Skeletal muscle tissue (tissue), 4 donors: ENCODE results near the gene CCR9. TPM values are rescaled to one million over a fixed set of nuclear protein-coding genes. Genes with fewer than 3 reads are reported as not detected.
A peak's percentile ranks its signal among the peaks of the same experiment; 100 is the strongest.
"Not testable (repeated sequence)": the region's sequence is repeated elsewhere in the genome, so short reads cannot be mapped to it uniquely, and the experiment has no call there.

Experiments used
- H3K27ac ChIP-seq: one replicate; pipeline ENCODE4 v1.7.0; 2013; ENCODE audit warnings: mild to moderate bottlenecking, low read depth, low read length, inconsistent platforms
- H3K27me3 ChIP-seq, 3 donors: one replicate each; pipeline ENCODE4 v1.7.0; 2013; ENCODE audit warnings: low read length in 3 of 3; ENCODE audit not compliant: control insufficient read depth in 3 of 3, insufficient read depth in 3 of 3
- H3K36me3 ChIP-seq, 3 donors: one replicate each; pipeline ENCODE4 v1.7.0; 2013; ENCODE audit warnings: low read length in 3 of 3; ENCODE audit not compliant: control insufficient read depth in 3 of 3, insufficient read depth in 3 of 3
- H3K4me1 ChIP-seq, 3 donors: one replicate each; pipeline ENCODE4 v1.7.0; 2013; ENCODE audit warnings: low read length in 3 of 3, mild to moderate bottlenecking in 3 of 3; ENCODE audit not compliant: control insufficient read depth in 3 of 3, insufficient read depth in 3 of 3
- H3K4me3 ChIP-seq, 3 donors: one replicate each; pipeline ENCODE4 v1.7.0; 2013; ENCODE audit warnings: low read length in 3 of 3
- H3K9ac ChIP-seq, 3 donors: one replicate each; pipeline ENCODE4 v1.7.0; 2013; ENCODE audit warnings: low read length in 3 of 3, mild to moderate bottlenecking in 3 of 3, moderate library complexity in 2 of 3, low read depth in 1 of 3
- H3K9me3 ChIP-seq, 3 donors: one replicate each; pipeline ENCODE4 v1.7.0; 2013; ENCODE audit warnings: low read length in 3 of 3; ENCODE audit not compliant: control insufficient read depth in 3 of 3
- total RNA-seq: library from RNA; depleted of rRNA; stranded (reverse); fragments of >200 nt; gene quantifications from one replicate; pipeline ENCODE4 v1.2.3, GENCODE V29; 2014
- donor health status: Osteomylitis.

CCR9 gene
- total RNA-seq, result 0.52 TPM

GRCh38 chr3:45885979-45886705 lies at the start of gene CCR9:
TSS of gene CCR9 (plus strand) at chr3:45886543. CDS start at chr3:45894934, 8,391 bp downstream.
- Histone ChIP-seq H3K27ac (no peak within 1 kb of the TSS), H3K4me3 (no peak within 1 kb of the TSS), H3K9me3 (no peaks in the 10 kb centered on the region), H3K36me3 (no peaks in the 10 kb centered on the region), H3K4me1 (no peaks in the 10 kb centered on the region), H3K9ac (no peak within 1 kb of the TSS), H3K27me3 (no peaks in the 10 kb centered on the region)

- H3K27me3 ChIP-seq, result no peaks in the 10 kb centered on the region
- peaks cover 7 to 18% (median 10%) of the 10 kb centered on the region in 3 donors for H3K36me3 ChIP-seq
- H3K27ac ChIP-seq, result no peak overlapping the region
- H3K9me3 ChIP-seq, result no peaks in the 10 kb centered on the region
- H3K9ac ChIP-seq, result no peak overlapping the region
- no peak overlapping the region for H3K4me3 ChIP-seq
- H3K4me1 ChIP-seq, result peaks cover 14 to 25% (median 14%) of the 10 kb centered on the region in 3 donors
These were observed 47.9 kb upstream of the CCR9 start for GRCh38 chr3:45838466-45838865.

DNA sequence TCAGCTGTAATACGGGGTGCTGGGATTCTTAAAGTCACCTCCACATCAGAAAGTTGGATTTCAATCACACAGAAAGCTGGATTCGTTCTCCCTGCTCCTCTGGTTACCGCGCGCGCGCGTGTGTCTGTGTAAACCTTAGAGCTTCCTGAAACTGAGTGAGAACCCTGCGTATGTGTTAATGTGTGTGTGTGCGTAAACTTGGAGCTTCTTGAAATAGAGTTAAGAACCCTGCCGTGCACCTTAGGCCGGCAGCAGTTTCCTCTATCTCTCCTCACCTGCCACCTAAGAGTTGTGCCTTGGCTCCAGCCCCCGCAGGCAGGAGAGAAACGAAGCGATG lies 45.0 kb upstream of the CCR9 start:
- H3K27me3 ChIP-seq, result no peaks in the 10 kb centered on the region
- peak overlapping the region; percentile 78 to 81 (median 78) for H3K9ac ChIP-seq
- peaks cover 14 to 25% (median 14%) of the 10 kb centered on the region in 3 donors for H3K4me1 ChIP-seq
- no peaks in the 10 kb centered on the region for H3K9me3 ChIP-seq
- peak overlapping the region; percentile 86 to 91 (median 87) for H3K4me3 ChIP-seq
- H3K27ac ChIP-seq, result peak overlapping the region; percentile 73
- H3K36me3 ChIP-seq, result peaks cover 0 to 4% (median 2%) of the 10 kb centered on the region in 3 donors

DNA sequence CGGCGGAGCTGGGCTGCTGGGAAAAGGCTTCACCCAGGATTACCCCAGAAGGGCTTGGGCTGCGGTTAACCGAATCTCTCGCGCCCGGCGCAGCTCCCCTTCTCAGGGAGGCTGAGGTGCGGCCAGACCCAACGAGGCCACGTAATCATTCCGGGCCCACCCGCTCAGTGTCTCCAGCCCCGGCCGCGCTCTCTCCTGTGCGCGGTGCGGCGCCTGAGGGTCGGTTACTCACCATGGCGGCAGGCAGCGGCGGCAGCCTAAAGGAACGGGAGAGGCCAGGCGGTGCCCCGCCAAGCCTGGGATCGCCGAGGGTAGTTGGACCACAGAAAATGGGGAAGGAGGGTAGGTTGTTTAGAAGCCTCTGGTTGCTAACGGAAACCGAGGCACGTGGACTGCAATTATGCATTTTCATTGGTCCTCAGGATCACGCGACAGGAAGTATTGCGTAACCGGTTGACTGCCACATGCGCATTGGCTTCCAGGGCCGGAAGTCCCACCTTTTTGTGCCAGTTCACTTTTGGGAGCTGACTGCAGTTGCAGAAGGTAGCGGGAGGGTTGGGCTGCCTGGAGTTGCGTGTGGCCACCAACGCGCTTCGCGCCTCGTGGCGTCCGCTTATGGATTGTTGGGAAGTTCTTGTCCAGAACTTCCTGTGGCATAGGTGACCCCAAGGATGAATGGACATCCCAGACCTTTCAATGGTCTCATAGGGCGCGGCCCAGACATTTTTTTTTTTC lies 44.4 kb upstream of the CCR9 start, which contains the start of gene LZTFL1:
Gene LZTFL1 (minus strand): TSS at position 363 of the 735 bp plus-strand sequence. CDS start 128 bp downstream, at position 235.
- Histone ChIP-seq H3K9ac (peak within 1 kb of the TSS; percentile 78 to 81 (median 78)), H3K9me3 (no peaks in the 10 kb centered on the region), H3K27me3 (no peaks in the 10 kb centered on the region), H3K4me1 (peaks cover 14 to 25% (median 14%) of the 10 kb centered on the region in 3 donors), H3K36me3 (no peaks in the 10 kb centered on the region), H3K27ac (peak within 1 kb of the TSS; percentile 73), H3K4me3 (peak within 1 kb of the TSS; percentile 86 to 91 (median 87))

DNA sequence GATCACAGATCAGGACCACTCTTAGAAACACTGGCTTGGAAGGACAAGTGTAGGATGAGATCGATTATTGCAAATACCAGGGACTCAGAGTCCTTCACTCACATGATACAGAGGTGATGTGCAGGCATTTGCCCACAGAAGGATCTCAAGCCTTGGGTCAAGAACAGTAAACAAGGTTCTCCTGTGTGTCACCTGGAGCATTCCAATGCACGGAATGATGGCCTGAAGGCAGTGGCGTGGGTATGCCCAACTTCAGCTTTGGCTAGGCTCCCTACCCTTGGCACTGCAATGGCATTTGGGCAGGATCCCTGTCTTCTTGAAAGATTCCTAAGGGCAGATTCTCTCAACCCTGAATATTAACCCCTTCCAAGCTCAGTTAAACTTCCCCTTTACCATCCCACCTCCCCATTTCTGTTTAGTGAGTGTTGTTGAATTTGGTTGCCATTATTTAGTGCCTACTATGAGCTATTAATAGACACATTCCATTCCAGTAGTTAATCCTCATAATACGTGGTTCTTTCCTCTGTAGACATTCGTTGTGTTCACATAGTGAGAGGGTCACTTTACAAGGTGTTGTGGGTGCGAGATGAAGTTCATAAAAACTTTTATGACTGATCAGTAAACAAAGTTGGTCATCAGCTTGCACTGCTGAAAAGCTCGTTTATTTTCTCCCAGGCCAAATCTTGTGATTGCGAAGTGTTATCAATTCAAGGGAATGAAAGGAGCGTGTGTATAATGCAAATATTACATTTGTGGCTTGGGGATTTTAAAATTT lies 43.3 kb upstream of the CCR9 start:
- no peak overlapping the region for H3K4me3 ChIP-seq
- no peaks in the 10 kb centered on the region for H3K36me3 ChIP-seq
- H3K4me1 ChIP-seq, result peaks cover 14 to 26% (median 17%) of the 10 kb centered on the region in 3 donors
- no peaks in the 10 kb centered on the region for H3K9me3 ChIP-seq
- H3K27ac ChIP-seq, result no peak overlapping the region
- H3K27me3 ChIP-seq, result no peaks in the 10 kb centered on the region
- H3K9ac ChIP-seq, result no peak overlapping the region

- Histone ChIP-seq H3K27ac (no peak overlapping the region), H3K9ac (no peak overlapping the region), H3K36me3 (no peaks in the 10 kb centered on the region), H3K27me3 (no peaks in the 10 kb centered on the region), H3K9me3 (no peaks in the 10 kb centered on the region), H3K4me3 (no peak overlapping the region), H3K4me1 (peaks cover 17 to 29% (median 18%) of the 10 kb centered on the region in 3 donors)
These were observed 41.7 kb upstream of the CCR9 start for GRCh38 chr3:45844616-45845015.

- Histone ChIP-seq H3K27me3 (no peaks in the 10 kb centered on the region), H3K27ac (no peak overlapping the region), H3K9me3 (no peaks in the 10 kb centered on the region), H3K36me3 (no peaks in the 10 kb centered on the region), H3K9ac (no peak overlapping the region), H3K4me3 (no peak overlapping the region), H3K4me1 (peaks cover 3 to 4% (median 4%) of the 10 kb centered on the region in 3 donors)
These were observed 38.0 kb upstream of the CCR9 start for GRCh38 chr3:45848392-45848791.

- Histone ChIP-seq H3K27me3 (no peaks in the 10 kb centered on the region), H3K36me3 (no peaks in the 10 kb centered on the region), H3K4me1 (peaks cover 0 to 4% (median 4%) of the 10 kb centered on the region in 3 donors), H3K4me3 (no peak overlapping the region), H3K9me3 (no peaks in the 10 kb centered on the region), H3K27ac (no peak overlapping the region), H3K9ac (no peak overlapping the region)
These were observed 33.5 kb upstream of the CCR9 start for GRCh38 chr3:45852828-45853227.

- not testable (repeated sequence) for H3K4me1 ChIP-seq, H3K36me3 ChIP-seq, H3K4me3 ChIP-seq, H3K9me3 ChIP-seq, H3K9ac ChIP-seq, H3K27me3 ChIP-seq, H3K27ac ChIP-seq
These were observed 30.0 kb upstream of the CCR9 start for GRCh38 chr3:45856323-45856722.
